Inflammatory macrophage treated with lipopolysaccharide for 4 hours (primary cell): Measurements from ENCODE around the gene KCNJ3.

Experiments
- DNase-seq: peaks from one replicate; pipeline ENCODE4 v3.0.0-alpha.2; 2020

KCNJ3 gene

GRCh38 chr2:154707994-154708575, 9.6 kb downstream of the KCNJ3 start:
- no peak for DNase-seq

- no peak for DNase-seq
These were observed 10.7 kb downstream of the KCNJ3 start for GRCh38 chr2:154709215-154709614.

DNA sequence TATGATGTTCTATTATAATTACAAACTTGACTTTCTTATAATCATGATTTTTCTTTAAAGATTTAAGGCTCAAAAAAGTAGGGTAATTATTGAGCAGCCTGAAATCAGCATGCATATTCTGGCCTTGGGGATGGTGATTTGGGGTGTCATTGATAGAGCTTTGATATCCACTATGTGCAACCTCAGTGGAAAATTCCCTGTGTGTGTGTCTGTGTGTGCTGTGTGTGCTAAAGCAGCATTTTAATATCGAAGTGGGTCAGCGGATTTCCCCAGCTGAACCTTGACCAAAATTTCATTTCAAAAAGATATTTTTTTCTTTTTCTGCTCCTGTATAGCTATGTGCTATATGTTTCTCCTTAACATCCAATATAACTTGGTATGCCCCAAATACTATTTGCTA, 11.6 kb downstream of the KCNJ3 start:
- DNase-seq: no peak

GRCh38 chr2:154710685-154711084, 12.2 kb downstream of the KCNJ3 start:
- DNase-seq: no peak

DNA sequence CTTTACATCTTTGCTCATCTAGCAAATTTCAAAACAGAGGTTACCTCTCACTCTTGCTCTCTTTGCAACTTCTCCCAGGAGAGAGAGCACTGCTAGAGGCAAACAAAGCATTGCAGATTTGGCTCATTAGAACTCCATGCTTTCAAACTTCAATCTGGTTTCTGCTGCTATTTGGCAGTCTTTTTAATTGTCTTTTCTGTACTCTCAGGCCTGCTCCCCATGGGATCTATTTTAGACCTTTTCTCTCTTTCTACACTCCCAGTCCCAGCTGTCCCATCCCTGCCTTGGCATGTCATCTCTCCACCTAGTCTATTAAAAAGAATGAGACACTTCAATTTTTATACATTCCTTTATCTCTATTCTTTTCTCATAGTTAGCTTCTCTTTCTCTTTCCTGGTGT, 15.2 kb downstream of the KCNJ3 start:
- no peak for DNase-seq

DNA sequence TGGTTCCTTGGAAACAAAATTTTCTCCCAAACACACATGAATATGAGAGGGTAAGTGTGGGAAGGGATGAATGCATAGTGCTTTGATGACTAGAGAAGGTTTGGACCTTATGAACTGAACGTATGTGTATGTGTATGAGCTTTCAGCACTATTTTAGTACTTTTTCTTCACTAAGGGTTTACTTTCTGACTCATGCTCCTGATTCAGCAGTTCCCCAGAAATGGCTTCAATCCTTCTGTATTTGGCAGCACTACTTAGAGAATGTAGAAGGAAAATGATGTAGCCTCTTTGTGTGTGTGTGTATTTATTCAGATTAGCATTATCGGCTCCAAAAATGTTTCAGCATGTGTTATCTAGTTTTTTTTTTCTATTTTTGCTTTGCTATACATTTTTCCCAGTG, 22.2 kb downstream of the KCNJ3 start:
- no peak for DNase-seq

DNA sequence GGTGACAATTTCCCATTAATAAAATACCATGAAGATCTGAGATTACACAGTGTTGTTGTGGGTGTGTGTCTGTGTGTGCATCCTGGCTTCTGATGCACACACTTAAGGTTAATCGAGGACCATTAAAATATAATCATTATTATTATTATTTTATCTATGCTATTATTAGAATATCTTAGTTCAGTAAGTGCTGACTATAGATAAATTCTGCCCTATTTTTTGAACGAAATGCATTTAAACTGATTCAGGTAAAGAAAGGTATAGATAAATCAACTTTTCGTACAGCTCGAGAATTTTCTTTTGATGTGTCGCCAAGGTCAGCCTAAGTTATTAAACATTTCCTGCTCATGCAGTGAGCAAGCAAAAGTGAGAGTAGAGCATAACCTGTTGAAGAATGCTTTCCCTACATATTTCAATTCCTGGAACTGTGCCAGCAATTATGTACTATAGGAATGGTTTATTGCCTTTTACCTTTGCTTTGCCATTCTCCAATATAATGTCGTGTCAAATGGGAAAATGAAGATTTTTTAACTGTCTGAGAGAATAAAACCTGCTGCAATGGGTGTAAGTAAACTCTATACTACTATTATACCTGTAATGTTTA, 25.8 kb downstream of the KCNJ3 start:
- DNase-seq: no peak

GRCh38 chr2:154740361-154740760, 41.9 kb downstream of the KCNJ3 start:
- no peak for DNase-seq

- DNase-seq: no peak
These were observed 60.4 kb downstream of the KCNJ3 start for GRCh38 chr2:154758871-154759270.

- DNase-seq: no peak
These were observed 64.1 kb downstream of the KCNJ3 start for GRCh38 chr2:154762638-154763037.

GRCh38 chr2:154771664-154772284, 73.3 kb downstream of the KCNJ3 start:
- no peak for DNase-seq

DNA sequence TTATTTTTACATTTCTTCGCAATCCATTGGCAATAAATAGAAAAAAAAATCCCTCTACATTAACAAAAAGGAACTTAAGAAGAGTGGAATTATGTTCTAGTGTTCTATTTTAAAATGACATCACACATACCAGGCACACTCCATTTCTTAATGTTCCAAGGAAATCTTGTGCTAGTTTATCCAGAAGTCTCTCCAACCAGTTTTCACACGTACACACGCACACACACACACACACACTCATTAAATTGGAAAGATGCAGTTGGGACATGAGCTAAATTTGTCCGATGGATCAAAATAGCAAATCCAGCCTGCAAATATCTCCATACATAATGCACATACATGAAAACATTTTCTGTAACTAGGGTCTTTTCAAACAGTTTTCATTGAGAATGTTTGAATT, 78.3 kb downstream of the KCNJ3 start:
- no peak for DNase-seq

DNA sequence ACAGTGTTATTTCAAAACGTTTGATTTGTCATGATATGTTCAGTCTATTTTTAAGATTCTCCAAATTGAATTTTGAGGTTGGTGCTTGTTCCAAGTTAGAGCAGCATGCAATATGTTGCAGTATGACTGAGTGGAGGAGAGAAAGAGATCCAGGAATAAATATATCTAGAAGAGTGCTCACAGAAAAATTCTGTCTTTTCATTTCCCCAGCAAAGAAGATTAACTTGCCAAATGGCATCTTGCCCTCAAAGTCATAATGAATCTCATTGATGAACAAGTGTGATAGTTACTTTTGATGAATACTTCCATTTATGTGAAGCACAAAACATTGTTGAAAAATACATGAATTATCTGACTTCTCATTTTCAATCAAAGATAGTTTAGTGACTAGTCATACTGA, 95.9 kb downstream of the KCNJ3 start:
- DNase-seq: no peak

GRCh38 chr2:154795651-154796050, 97.2 kb downstream of the KCNJ3 start:
- no peak for DNase-seq

DNA sequence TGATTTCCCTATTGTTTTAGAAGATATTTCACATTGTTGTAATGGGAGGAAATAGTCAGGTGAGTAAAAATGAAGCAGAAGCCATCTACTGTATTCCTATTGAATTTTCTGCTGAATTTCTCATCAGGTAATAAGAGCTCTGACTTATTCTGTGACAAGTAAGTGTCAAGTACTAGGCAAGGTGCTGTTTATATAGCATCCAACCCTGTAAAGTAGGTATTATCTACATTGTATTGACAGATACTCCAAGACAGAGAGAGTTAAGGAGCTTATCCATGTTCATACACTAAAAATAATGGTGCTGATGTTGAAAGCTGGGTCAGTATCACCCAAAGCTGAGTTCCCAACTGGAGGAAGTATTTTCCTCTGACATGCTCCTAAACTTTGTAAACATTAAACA, 106.0 kb downstream of the KCNJ3 start:
- DNase-seq: no peak

DNA sequence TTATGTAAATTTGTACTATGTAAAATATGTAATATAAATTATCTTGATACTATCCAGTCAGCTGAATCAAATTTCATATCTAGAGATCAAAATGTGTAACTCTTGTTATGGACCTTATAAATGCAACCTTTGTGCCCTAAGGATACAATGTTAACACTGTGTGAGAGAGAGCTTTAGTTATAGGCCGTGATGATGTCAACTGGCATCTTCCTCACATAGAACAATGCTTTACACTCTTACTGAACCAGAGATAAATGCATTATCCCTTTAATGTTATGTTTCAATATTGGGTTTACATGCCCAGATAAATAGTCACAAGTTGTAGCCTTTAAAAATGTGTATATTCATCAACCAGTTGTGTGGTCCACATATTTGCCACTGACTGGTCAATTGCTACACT, 115.1 kb downstream of the KCNJ3 start:
- DNase-seq: no peak

DNA sequence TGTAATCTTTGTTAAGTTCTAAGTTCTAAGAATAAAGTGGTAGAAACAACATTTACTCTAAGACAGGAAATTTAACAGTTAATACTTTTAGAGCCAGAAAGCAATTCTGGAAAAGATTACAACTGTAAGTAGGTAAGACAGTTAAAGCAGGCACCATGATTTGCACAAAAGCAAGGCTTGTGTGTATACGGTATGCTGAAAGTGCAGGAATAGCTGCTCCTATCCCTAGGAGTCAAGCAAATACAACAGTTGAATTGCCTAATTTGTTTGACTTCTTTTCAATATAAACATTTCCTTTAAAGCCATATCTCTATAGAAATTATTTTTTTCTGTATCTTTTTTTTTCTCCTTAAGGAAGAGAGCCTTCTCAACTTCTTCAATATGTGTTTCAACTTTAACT, 116.4 kb downstream of the KCNJ3 start:
- no peak for DNase-seq

DNA sequence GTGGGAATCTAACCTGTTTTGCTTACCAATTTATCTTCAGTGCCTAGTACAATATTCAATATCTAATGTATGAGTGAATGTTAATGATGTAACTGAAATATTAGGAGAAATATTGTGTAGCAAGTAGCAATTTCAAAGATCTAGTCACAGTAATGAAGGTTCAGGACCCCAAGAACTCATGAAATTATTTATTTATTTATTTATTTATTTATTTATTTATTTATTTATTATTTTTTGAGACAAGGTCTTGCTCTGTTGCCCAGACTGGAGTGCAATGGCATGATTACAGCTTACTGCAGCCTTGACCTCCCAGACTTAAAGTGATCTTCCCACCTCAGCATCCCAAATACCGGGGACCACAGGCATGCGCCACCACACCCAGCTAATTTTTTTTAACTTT, 126.9 kb downstream of the KCNJ3 start:
- DNase-seq: no peak

DNA sequence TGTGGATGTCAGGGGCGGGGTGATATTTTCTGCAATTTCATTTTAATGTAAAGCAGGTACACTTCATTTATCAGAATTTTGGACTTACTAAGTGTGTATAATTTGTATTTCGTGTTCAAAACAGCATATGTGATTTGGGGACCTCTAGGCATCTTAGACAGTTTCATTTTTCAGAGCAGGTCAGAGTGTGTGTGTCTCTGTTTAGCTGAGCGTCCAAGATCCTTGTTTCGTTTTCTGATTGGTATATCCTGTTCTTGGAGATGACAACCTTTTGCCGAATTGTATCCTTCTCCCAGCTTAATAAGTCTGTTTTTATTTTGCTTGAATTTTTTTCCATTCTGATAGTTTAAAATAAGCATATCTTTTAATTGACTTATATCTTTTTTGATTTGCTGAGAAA, 128.3 kb downstream of the KCNJ3 start:
- no peak for DNase-seq

GRCh38 chr2:154827286-154827685, 128.8 kb downstream of the KCNJ3 start:
- DNase-seq: no peak

DNA sequence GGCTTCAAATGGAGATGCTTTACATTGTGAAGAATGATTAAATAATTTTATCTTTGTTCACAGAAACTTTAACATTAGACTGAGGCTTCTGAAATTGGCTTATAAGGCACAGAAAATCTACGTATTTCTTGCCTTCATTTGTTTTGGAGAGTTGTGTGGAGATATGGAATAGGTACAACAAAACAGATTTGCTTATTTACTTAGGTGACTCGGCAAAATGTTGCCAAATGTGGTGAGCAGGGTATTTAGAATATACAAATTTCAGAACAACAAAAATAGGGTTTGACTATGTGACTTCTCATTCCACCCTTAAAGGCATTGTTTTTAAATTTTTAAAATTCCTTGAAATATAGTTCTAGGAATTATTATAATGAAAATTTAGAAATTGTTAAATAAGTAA, 134.2 kb downstream of the KCNJ3 start:
- DNase-seq: no peak

GRCh38 chr2:154836632-154837031, 138.1 kb downstream of the KCNJ3 start:
- DNase-seq: no peak

GRCh38 chr2:154837035-154837434, 138.5 kb downstream of the KCNJ3 start:
- DNase-seq: no peak

DNA sequence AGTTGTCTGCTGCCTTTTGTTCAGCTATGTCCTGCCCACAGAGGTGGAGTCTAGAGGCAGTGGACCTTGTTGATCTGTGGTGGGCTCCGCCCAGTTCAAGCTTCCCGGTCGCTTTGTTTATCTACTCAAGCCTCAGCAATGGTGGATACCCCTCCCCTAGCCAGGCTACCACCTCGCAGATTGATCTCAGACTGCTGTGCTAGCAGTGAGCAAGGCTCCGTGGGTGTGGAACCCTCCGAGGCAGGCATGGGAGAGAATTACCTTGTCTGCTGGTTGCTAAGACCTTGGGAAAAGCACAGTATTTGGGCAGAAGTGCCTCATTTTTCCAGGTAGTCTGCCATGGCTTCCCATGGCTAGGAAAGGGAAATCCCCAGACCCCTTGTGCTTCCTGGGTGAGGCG, 146.0 kb downstream of the KCNJ3 start:
- DNase-seq: no peak

DNA sequence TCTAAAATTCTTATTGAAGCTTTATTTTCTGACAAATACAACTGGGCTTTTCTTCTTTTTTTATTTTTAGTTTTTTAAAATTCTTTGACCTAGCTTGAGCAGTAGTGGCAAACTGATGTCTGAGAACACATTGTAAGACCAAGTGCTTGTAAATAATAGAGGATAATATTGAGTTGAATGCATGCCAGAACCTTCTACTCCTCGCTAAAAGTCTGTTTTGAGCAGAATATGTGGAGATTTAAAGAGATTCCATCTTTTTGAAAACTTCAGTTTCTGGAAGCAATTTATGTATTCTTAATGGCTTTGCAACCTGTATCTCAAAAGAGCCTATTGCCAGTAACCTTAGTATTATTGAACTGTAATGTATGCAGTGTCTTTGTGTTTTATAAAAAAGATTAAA, 148.3 kb downstream of the KCNJ3 start:
- no peak for DNase-seq
